GM21515 (cell line): ENCODE results near the gene ANKDD1B.
A peak's percentile ranks its signal among the peaks of the same experiment; 100 is the strongest.
"Not testable (repeated sequence)": the region's sequence is repeated elsewhere in the genome, so short reads cannot be mapped to it uniquely, and the experiment has no call there.

Experiments
- ATAC-seq: cut with Tn5 transposase; IDR thresholded peaks from one replicate; pipeline ENCODE4 v1.9.1; 2021; ENCODE audit not compliant: unreplicated experiment

Gene ANKDD1B

DNA sequence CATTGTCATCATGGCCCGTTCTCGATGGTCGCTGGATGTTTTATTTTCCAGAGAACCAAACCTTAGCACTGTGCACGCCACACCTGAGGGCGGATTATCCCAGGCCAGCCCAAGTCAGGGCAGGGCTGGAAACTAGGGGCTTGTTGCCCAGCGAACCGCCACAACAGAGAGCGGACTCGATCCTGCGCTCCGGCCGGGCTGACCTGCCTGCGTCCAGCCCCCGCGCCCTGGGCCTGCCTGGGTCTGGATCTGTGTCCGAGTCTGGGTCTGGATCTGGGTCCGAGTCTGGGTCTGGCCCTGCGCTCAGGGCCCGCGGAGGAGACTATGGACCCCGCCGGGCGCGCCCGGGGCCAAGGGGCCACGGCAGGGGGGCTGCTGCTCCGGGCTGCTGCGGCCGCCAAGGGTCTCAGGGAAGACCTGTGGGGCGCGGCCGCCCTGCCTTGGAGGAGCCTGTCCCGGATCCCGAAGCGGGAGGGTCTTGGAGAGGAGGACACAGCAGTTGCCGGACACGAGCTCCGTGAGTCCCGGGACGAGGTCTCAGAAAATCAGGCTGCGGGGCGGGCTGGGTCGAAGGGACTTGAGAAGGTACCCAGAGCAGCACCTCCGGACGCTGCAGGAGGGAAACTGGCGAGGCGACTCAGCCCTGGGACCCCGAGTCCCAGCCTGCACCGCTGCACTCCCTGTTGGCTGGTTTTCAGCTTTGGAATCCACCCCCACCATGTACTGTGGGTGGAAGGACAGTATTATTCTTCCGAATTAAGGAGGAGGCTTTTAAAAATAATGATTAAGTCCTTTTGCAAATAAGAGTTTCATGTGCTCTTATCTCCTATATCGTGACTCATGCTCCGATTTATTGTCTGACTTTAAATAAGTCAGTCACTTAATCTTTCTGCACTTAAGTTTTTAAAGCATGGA is at the start of gene ANKDD1B:
Gene ANKDD1B (plus strand): TSS at position 143 of the 915 bp plus-strand sequence. CDS start 182 bp downstream, at position 325.
- no peak for ATAC-seq

DNA sequence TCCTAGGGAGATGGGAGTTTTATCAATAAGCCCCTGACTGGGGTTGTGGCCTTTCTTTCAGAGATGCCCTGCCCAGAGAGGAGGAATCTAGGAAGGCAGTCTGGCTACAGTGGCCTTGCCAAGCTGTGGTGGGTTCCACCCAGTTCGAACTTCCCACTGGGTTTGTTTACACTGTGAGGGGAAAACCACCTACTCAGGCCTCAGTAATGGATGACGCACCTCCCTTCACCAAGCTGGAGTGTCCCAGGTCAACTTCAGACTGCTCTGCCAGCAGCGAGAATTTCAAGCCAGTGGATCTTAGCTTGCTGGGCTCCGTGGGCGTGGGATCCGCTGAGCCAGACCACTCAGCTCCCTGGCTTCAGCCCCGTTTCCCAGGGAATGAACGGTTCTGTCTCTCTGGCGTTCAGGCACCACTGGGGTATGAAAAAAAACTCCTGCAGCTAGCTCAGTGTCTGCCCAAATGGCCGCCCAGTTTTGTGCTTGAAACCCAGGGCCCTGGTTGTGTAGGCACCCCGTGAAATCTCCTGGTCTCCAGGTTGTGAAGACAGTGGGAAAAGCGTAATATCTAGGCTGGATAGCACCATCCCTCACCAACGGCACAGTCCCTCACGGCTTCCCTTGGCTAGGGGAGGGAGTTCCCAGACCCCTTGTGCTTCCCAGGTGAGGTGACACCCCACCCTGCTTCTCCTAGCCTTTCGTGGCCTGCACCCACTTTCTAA is 45.1 kb upstream of the ANKDD1B start:
- not testable (repeated sequence) for ATAC-seq

DNA sequence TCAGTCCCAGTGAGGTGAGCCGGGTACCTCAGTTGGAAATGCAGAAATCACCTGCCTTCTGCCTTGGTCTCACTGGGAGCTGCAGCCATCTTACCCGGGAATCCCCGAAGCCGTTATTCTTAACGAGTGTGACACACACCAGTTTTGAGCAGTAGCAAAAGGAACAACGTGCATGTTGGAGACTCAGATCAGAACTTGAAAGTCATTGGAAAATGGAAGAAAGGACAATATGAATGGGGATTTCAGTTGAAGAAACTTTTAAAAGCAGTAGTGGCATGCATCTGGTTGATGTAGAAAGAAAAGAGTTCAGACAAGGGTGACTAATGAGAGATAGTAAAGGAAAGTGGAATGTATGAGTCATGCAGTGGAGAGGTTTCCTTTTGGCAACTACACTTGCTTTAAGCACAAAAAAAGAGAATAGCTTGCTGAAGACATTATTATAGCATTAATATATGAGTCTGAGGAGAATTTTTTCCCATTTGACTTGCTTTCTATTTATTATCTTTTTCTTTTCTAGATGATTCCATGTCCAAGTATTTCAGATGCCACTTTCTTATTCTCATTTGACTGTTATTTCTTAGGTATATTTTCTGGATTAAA is 44.4 kb upstream of the ANKDD1B start:
- peak; percentile 84 for ATAC-seq

DNA sequence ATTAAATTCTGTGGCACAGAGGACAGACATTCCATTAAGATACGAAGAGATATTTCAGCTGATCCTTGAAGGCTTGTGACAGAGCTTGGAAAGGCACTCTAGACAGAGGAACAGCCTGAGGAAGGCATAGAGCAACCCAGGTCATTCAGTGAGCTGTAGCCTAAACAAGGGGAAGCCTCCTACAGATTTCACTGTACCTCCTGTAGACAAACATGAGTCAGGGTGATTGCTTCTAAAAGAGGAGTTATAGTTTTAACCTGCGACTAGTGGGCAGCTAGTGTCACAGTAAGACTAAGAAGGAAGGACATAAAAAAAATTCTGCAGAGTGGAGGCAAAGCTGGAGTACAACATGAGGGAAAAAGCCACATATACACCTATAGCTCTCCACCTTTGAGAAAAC is 43.5 kb upstream of the ANKDD1B start:
- ATAC-seq, result peak; percentile 36

DNA sequence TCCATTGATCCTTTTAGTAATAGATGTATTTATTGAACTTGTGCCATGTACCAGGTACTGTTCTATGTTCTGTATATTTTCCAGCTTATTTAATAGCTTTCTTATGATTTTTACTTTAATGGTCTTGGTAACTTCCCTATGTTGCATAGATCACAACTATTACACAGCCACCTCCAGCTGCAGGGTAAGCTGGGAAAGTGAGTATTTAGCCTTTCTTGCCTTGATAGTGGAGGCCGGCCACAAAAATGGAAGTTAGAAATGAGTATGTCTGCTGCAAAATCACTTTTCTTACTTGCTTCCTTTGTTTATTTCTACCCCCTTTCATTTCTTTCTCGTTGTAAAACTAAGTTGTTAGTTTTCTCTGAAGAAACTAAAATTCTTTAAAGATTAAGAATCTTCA is 43.1 kb upstream of the ANKDD1B start:
- ATAC-seq, result peak; percentile 30

DNA sequence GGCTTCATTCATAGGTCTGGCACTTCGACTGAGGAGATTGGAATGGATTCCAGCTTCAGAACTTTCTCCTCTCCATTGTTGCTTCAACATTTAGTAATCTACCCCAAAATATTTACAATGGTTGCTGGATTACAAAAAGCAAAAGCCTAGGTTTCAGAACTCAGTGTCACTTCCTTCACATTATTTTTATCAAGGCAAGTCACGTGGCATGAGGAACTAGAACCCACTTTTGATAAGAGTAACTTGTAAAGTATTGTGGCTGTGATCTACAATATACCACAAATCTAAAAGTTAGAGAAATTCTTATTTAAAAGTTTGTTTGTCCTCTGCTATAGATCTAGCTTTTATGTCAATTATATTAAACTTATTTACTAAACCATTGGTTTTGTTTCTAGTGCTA is 39.7 kb upstream of the ANKDD1B start:
- no peak for ATAC-seq

DNA sequence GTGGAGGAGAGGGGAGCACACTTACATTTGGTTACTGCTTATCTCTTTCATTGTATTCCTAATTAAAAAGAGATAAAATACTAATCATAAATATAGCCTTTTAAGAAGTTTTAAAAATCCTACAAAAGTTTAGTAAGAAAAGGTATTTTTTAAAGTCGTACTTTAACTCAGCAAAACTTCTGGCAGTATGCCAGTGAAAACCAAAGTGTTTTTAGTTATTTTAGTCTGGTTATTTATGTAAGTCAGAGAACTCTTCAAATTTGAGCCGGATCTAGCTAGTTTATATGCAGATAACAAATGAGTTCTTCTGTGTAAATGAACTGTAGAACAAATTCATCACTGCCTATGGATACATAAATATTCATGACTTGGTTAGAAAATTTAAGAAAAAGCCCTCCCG is 36.5 kb upstream of the ANKDD1B start:
- no peak for ATAC-seq

DNA sequence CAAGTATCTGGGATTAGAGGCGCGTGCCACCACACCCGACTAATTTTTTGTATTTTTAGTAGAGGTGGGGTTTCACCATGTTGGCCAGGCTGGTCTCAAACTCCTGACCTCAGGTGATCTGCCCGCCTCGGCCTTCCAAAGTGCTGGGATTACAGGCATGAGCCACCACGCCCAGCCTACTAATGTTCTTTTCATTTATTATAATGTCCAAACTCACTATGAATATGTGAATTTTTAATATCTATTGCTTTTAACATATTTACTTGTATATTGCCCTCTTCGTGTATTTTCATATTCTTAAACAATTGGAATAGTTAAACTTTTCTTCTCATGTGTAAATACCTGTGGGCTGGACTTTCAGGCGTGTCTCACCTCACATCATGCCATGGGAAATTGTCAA is 33.0 kb upstream of the ANKDD1B start:
- ATAC-seq, result not testable (repeated sequence)

DNA sequence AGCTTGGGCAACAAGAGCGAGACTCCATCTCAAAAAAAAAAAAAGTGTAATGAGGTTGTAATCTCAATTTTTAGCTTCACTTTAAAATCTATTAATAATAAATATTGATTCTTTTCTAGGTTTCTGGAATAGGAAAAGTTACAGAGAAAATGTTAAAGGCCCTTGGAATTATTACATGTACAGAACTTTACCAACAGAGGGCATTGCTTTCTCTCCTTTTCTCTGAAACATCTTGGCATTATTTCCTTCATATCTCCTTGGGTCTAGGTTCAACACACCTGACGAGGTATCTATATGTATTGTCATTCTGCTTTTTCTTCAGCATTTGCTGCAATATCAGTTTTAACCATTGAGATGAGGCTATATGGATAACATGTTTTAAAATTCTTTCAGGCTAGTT is 26.6 kb upstream of the ANKDD1B start:
- ATAC-seq, result no peak

DNA sequence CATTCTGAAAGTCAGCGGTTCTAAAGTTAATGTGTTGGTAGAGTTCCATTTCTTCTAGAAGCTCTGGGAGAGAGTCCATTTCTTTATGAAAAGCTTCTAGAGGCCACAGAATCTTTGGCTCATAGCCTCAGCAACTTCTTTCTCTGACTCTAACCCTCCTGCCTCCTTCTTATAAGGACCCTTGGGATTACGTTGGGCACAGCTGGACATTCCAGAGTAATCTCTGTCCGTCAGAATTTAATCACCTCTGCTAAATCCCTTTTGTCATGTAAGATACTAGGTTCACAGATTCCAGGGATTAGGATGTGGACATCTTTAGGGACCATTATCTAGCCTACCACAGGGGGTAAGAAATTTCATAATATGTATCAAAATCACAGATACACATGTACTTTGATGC is 22.6 kb upstream of the ANKDD1B start:
- no peak for ATAC-seq

DNA sequence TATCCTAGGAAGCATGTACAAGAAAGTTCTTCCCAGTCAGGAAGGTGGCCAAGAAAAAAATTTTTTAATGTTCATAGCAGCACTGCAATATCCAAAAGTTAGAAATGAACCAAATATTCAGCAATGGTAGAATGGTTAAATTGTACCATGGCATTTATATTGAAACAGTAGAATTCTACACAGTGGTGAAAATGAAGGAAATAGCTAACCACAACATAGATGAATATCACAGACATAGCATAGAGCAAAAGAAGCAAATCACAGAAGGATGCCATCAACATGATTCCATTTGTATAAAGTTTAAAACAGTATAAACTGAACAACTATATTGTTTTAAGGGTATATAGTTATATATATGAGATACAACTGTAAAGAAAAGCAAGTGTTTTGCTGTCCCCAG is 10.7 kb upstream of the ANKDD1B start:
- ATAC-seq, result no peak

DNA sequence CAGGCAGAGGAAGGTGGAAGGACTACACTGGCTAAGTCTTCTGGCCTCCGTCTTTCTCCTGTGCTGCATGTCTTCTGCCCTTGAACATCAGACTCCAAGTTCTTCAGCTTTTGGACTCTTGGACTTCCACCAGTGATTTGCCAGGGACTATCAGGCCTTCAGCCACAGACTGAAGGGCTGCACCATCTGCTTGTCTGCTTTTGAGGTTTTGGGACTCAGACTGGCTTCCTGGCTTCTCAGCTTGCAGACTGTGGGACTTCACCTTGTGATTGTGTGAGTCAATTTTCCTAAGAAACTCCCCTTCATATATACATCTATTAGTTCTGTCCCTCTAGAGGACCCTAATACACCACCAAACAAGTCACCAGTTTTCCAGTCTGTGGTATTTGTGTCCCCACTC is 9.7 kb upstream of the ANKDD1B start:
- ATAC-seq, result no peak

DNA sequence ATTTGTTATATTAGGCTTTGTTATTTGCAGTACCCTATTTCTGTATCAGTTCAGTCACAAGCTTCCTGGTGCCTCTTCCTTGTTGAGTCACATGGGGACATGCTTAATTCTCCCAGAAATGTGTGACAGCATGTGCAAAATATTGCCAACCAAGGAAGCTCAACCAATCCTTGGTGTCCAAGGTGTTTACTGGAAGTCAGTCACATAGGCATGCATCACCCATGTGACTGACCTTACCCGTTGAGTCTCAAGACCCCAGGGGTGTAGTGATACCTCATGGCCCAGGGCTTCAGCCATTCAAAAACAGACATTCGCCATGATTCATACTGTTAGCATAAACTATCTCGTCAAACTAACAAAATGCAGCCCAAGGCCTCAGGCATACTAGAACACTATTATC is 9.3 kb upstream of the ANKDD1B start:
- no peak for ATAC-seq

DNA sequence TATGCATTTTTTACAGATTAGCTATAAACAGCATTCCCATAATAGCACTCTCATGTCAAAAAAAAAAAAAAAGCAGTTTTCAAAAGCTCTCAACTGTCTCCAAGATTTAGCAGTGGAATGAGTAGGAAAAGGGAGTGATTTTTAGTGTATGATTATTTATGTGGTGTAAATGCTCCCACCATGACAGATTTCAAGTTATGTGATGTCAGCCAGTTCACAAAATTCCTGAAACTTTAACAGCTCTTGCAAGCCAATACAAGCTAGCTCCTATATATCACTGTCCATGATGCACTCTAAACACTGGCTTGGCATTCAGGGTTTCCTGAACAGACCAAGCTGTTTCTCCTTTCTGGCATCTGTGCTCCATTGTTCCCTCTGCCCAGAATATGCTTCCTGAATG is 7.9 kb upstream of the ANKDD1B start:
- ATAC-seq, result no peak

DNA sequence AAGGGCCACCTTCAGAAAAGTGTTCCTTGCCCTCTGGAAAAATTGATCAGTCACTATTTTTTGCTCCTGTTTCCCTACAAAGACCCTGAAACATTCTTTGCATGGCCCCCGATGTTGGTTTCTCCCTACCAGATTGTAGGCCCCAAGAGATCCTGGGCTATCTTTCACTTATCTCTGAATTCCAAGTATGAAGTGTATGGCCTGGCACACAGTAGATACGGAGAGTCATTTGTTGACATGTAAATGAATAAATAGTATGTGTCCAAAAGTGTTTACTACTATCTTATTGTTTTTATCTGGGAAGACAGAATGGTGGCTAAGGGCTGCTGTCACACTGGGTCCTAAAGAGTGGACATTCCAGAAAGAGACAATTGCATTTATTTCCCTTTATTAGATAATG is 7.4 kb upstream of the ANKDD1B start:
- no peak for ATAC-seq

DNA sequence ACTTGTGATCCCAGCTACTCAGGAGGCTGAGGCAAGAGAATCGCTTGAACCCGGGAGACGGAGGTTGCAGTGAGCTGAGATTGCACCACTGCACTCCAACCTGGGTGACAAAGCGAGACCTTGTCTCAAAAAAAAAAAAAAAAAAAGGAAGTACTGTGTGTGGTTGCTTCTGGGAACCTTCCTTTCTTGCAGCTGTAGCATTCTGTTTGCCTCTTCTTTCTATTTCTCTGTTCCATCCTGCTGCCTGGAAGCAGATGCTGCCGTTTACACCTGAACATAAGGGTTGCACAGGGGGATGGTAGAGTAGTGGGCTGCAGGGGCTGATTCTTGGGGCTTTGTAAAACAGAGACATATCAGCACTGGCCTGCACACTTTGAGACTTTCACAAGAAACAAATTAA is 3.9 kb upstream of the ANKDD1B start:
- not testable (repeated sequence) for ATAC-seq

DNA sequence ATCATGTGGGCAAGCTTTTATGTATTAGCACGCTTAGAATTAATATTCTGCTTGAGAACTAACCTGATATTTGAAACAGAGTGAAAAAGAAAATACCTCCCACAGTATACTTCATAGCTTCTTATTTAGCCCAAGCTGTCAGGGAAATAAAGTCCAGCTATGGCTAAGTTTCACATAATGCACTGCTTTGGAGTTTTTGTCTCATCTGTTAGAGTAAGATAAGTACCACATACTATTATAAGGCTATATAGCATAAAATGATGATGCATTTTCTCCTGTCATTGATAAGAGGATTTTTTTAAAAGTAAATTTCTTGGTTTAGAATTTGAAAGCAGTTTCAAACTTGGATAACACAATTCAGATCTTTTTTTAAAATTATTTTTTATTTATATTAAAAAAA is 2.4 kb upstream of the ANKDD1B start:
- ATAC-seq, result no peak

DNA sequence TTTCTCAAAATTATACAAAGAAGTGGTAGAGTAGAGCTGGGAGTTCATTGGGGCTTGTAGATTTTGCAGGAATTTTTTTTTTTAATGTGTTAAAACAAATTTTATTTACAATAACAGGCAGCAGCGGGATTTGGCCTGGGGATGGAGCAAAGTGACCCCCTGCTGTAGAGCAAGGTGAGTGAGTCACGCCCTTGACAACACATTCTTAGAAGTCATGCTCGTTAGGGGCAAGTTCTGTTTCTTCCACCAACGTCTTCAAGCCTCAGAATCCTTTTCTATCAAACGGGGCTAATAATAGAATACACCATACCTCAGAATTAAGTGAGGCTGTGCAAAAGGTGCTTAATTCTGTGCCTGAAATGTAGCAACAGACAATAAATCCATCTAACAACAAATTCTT is 1.1 kb upstream of the ANKDD1B start:
- ATAC-seq, result no peak

DNA sequence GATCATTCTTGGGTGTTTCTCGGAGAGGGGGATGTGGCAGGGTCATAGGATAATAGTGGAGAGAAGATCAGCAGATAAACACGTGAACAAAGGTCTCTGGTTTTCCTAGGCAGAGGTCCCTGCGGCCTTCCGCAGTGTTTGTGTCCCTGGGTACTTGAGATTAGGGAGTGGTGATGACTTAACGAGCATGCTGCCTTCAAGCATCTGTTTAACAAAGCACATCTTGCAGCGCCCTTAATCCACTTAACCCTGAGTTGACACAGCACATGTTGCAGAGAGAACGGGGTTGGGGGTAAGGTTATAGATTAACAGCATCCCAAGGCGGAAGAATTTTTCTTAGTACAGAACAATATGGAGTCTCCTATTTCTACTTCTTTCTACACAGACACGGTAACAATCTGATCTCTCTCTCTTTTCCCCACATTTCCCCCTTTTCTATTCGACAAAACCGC is 368 bp upstream of the ANKDD1B start:
- ATAC-seq, result not testable (repeated sequence)

DNA sequence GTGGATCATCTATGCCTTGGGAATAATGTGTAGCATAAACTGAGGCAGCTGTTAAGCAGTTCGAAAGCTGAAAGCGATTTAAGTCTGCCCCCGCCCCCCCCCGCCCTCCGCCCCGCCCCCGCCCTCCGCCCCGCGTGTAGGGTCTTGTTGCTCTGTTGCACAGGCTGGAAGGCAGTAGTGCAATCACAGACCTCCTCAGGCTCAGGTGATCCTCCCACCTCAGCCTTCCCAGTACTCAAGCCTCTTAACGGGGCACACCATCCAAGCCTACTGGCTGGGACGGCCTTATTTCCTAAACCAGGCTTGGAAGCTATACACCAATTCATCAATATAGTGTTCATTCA is 945 bp downstream of the ANKDD1B start:
- no peak for ATAC-seq

DNA sequence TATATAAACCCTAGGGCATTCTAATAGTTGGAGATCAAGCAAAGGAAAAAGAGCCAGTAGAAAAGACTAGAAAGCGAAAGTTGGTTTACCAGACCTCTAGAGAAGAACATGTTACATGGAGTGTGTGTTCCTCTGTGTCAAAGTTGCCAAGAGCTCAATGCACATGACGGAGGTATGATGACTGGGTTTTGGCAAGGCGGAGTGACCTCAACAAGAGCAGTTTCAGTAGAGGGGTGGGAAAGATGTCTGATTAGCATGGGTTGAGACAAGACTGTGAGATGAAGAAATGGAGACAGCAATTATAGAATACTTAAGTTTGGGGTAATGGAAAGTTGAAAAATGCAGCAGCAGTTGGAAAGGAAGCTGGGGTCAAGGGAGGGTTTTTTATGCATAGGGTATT is 1.6 kb downstream of the ANKDD1B start:
- no peak for ATAC-seq

DNA sequence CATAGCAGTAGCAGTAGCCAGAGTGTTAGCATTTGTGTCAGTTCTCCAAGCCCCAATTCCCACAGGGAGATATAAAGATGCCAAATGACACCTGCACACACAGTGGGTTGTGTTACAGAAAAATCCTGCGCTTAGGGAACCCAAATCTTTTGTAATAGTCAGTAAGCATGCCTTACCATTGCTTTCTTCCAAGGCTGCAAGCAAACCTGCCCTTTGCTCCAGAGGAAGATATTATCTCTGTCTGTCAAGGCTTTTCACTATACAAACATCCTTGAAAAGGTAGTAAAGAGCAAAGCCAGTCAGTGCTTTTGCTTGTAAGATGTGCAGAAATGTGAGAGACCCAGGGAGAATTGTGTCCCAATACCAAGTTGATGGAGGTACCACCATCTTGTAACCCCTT is 2.9 kb downstream of the ANKDD1B start:
- ATAC-seq, result no peak
